Retinal pigment epithelial cell (primary cell): Measurements from ENCODE around the gene DNASE1L3.
"Not testable (repeated sequence)": the region's sequence is repeated elsewhere in the genome, so short reads cannot be mapped to it uniquely, and the experiment has no call there.

Experiments used
- DNase-seq: peaks from one replicate; pipeline ENCODE4 v3.0.0-alpha.2; 2010; ENCODE audit warnings: low read depth
- H3K4me3 ChIP-seq: 2 replicates; pipeline ENCODE4 v1.5.1; 2011; ENCODE audit warnings: mild to moderate bottlenecking, low read length, control low read depth, moderate library complexity
- TF ChIP-seq, protein P1 (sequence below): conservative IDR thresholded peaks from 2 replicates; pipeline ENCODE4 v1.5.1; 2011; ENCODE audit warnings: low read depth, low read length, control low read depth, inconsistent platforms

Gene DNASE1L3

DNA sequence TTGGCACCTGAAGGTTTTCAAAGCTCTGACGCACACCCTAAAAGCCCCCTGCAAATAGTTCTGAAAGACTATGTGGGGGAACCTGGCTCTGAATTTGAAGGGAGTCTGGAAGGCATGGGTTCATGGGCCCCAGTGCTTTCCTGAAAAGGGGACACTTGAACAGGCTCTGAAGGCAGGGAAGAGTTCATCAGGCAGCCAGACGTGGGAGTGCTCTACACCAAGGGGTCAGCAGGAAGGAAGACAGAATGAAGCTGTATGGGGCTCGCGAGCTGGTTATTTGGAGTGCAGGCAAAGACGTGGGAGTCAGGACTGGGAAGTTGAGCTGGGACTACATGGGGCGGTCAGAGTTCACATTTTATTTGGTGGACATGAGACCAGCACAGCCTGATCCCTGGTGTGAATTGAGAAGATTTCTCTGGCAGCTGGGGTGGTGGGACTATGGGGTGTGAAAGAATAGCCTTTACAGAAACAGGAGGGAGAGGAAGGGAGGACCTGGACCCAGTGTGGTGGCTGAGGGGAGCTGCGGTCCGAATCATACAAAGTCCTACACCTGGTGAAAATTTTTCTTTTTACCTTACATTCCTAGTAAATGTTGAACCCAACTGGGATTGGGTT, 39.4 kb upstream of the DNASE1L3 start:
- no peak overlapping the region for H3K4me3 ChIP-seq
- TF ChIP-seq, protein P1, sequence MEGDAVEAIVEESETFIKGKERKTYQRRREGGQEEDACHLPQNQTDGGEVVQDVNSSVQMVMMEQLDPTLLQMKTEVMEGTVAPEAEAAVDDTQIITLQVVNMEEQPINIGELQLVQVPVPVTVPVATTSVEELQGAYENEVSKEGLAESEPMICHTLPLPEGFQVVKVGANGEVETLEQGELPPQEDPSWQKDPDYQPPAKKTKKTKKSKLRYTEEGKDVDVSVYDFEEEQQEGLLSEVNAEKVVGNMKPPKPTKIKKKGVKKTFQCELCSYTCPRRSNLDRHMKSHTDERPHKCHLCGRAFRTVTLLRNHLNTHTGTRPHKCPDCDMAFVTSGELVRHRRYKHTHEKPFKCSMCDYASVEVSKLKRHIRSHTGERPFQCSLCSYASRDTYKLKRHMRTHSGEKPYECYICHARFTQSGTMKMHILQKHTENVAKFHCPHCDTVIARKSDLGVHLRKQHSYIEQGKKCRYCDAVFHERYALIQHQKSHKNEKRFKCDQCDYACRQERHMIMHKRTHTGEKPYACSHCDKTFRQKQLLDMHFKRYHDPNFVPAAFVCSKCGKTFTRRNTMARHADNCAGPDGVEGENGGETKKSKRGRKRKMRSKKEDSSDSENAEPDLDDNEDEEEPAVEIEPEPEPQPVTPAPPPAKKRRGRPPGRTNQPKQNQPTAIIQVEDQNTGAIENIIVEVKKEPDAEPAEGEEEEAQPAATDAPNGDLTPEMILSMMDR: no peak
- no peak for DNase-seq

DNA sequence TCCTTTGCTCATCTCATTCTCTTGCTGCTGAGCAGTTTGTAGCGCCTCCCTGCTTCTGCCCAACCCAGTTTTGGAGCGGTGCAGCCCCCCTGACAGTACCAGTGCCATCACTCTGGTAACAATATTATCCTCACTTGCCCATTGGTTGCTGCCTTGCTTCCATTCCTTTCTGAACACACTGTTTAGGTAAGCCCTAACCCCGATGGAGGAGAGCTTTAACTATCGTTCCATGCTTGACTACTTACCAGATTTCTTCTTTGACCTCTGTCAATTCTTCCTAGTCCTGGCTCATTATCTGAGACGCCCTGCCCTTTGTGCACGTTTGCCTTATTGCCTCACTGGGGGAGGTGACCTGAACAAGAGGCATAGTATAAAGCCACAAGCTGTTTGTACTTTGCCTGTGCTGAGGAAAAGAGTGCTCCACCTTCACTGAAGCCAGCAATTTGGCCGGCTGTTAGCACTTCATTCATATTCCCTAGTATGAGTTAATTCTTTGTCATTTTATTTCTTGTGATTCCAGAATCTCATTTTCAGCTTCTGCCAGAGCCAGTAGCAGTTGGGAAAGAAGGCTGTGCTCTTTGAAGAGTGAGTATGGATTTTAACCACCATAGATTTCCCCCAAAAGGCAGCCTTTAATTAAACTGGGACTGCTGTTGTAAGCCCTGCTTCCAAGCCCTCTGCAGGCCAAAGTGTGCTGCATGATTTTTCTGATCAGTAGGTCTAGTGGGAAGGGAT, 38.8 kb upstream of the DNASE1L3 start:
- H3K4me3 ChIP-seq: no peak overlapping the region
- DNase-seq: no peak
- TF ChIP-seq, protein P1: peak; percentile 48

DNA sequence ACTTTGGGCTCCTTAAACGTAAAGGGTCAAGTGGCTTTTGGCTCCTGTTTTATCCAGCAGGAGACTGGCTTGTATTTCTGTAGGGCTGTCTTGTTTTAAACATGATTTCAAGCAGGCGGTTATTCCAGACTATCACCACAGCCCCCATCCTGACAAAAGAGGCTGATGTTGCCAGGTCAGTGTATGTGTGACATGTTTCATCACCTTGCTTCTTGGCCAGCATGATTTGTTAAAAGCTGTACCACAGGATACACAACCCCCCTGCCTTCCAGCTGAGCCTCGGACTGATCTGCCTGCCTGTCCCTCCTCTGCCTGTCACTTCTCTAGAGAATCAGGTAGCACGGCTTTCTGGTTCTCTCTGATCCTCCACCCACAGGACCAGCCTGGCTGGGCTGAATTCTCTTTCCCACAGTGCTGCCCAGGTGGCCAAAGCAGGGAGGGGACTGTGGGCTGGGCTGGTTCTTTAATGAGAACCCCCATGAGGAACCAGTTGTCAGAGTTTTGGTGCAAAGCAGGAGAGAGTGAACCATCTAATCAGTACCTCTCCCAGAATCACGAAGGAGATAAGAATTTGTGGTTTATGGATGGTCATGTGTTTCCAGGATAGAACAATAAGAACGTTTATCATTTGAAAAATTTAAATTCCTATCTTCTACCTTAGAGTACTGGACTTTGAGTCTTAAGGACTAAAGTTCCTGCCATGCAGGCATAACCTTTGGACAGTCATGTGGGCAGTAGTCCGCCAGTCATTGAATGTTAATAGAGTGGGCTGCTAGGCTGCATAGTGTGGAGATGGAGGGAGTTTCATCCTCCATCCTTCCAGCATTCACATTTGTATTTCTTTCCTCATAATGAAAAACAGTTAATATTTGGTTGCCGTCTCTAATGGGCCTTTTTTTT, 35.6 kb upstream of the DNASE1L3 start:
- H3K4me3 ChIP-seq: no peak overlapping the region
- TF ChIP-seq, protein P1: no peak
- no peak for DNase-seq

DNA sequence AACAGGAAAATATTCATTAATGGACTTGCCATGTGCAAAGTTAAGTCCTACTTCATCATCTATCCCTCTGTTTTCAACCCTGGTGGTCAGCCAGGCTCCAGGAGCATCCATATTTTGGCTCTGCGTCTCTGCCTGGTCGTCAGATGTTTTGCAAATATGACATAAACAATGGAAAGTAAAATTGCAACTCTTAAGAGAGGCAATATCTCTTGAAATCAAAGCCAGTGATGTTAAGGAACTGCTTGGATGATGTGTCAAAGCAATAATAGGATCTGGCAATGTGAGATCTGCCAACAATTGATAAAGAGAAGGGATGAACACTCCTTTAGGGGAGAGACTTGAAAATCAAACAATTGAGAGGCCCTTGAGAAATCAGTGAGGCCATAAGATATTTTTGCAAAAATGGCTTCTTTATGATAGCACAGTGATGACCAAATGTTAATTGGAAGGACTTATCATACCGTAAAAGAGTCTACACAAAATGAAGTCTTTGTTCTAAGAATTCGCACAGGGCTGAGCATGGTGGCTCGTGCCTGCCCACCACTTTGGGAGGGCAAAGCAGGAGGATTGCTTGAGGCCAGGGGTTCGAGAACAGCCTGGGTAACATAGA, 33.3 kb upstream of the DNASE1L3 start:
- H3K4me3 ChIP-seq: no peak overlapping the region
- TF ChIP-seq, protein P1: no peak
- no peak for DNase-seq

DNA sequence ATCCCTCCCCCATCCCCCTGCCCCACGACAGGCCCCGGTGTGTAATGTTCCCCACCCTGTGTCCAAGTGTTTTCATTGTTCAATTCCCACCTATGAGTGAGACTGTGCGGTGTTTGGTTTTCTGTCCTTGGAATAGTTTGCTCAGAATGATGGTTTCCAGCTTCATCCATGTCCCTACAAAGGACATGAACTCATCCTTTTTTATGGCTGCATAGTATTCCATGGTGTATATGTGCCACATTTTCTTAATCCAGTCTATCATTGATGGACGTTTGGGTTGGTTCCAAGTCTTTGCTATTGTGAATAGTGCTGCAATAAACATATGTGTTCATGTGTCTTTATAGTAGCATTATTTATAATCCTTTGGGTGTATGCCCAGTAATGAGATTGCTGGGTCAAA, 32.1 kb upstream of the DNASE1L3 start:
- DNase-seq, H3K4me3 ChIP-seq: not testable (repeated sequence)

DNA sequence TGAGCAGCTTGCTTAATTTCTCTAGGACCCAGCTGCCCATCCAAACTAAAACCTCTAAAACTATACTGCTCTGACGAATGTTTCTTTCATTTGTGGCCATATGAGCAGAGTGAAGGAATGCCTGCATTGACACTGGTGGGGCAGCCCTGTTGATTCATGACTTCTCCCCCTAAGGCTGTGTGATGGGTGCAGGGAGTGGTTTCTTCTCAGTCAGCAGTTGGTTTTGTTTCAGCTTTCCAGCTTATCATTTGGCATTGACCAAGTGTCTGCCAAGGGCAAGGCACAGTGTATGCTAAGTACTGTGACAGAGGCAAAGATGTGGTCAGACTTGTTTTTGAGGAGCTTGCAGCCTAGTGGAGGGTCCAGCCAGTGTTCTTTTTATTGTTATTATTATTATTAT, 31.6 kb upstream of the DNASE1L3 start:
- H3K4me3 ChIP-seq: no peak overlapping the region
- DNase-seq: no peak
- TF ChIP-seq, protein P1: no peak
